HUES48 (cell line): ENCODE data around the gene ZNF462.
A peak's percentile ranks its signal among the peaks of the same experiment; 100 is the strongest.

Source experiments
- H3K27ac ChIP-seq: one replicate; pipeline ENCODE4 v1.7.0; 2013; ENCODE audit warnings: low read depth, low read length, inconsistent platforms
- H3K27me3 ChIP-seq: 2 replicates; pipeline ENCODE4 v1.6.1; 2013; ENCODE audit warnings: mild to moderate bottlenecking, low read length; ENCODE audit not compliant: control insufficient read depth, insufficient read depth
- H3K36me3 ChIP-seq: 2 replicates; pipeline ENCODE4 v1.6.1; 2013; ENCODE audit warnings: low read length; ENCODE audit not compliant: control insufficient read depth, insufficient read depth
- H3K4me1 ChIP-seq: 2 replicates; pipeline ENCODE4 v1.6.1; 2013; ENCODE audit warnings: mild to moderate bottlenecking, low read length; ENCODE audit not compliant: control insufficient read depth, insufficient read depth
- H3K4me3 ChIP-seq: 2 replicates; pipeline ENCODE4 v1.5.1; 2013; ENCODE audit warnings: mild to moderate bottlenecking, low read depth, low read length
- H3K9ac ChIP-seq: 2 replicates; pipeline ENCODE4 v1.6.1; 2013; ENCODE audit warnings: mild to moderate bottlenecking, low read depth, low read length, moderate library complexity
- H3K9me3 ChIP-seq: 2 replicates; pipeline ENCODE4 v1.6.1; 2013; ENCODE audit warnings: low read length; ENCODE audit not compliant: control insufficient read depth, insufficient read depth

The ZNF462 gene

DNA sequence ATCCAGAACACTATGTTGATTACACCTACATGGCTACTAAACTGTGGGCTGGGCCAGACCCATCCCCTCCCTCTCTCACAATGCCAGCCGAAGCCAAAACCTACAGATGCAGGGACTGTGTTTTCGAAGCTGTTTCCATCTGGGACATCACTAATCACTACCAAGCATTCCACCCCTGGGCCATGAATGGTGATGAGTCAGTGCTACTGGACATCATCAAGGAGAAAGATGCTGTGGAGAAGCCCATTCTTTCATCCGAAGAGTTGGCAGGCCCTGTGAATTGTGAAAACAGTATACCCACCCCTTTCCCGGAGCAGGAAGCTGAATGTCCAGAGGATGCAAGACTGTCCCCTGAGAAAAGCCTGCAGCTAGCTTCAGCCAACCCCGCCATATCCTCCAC lies 65.0 kb downstream of the ZNF462 start:
- Histone ChIP-seq H3K9me3 (no peaks in the 10 kb centered on the region), H3K27me3 (no peaks in the 10 kb centered on the region)

GRCh38 chr9:106928350-106928749 lies 65.4 kb downstream of the ZNF462 start:
- no peaks in the 10 kb centered on the region for H3K27me3 ChIP-seq
- peaks cover 99% of the 10 kb centered on the region for H3K36me3 ChIP-seq
- H3K4me1 ChIP-seq, result no peaks in the 10 kb centered on the region
- no peak overlapping the region for H3K4me3 ChIP-seq
- H3K9me3 ChIP-seq, result no peaks in the 10 kb centered on the region
- H3K27ac ChIP-seq, result no peak overlapping the region
- H3K9ac ChIP-seq, result no peak overlapping the region

More for the DNA sequence above, 65.0 kb downstream of the ZNF462 start:
- Histone ChIP-seq H3K36me3 (peaks cover 99% of the 10 kb centered on the region), H3K27ac (no peak overlapping the region), H3K9ac (no peak overlapping the region), H3K4me3 (no peak overlapping the region), H3K4me1 (no peaks in the 10 kb centered on the region)

GRCh38 chr9:106929471-106930177 lies 66.7 kb downstream of the ZNF462 start:
- Histone ChIP-seq H3K27me3 (no peaks in the 10 kb centered on the region), H3K9me3 (no peaks in the 10 kb centered on the region), H3K4me1 (peaks cover 12% of the 10 kb centered on the region), H3K9ac (no peak overlapping the region), H3K36me3 (peaks cover 94% of the 10 kb centered on the region), H3K4me3 (no peak overlapping the region), H3K27ac (no peak overlapping the region)

- Histone ChIP-seq H3K9me3 (no peaks in the 10 kb centered on the region), H3K4me3 (no peak overlapping the region), H3K9ac (no peak overlapping the region), H3K4me1 (peaks cover 20% of the 10 kb centered on the region), H3K27me3 (no peaks in the 10 kb centered on the region), H3K36me3 (peaks cover 91% of the 10 kb centered on the region), H3K27ac (no peak overlapping the region)
Observed at GRCh38 chr9:106930477-106930876, 67.5 kb downstream of the ZNF462 start.

DNA sequence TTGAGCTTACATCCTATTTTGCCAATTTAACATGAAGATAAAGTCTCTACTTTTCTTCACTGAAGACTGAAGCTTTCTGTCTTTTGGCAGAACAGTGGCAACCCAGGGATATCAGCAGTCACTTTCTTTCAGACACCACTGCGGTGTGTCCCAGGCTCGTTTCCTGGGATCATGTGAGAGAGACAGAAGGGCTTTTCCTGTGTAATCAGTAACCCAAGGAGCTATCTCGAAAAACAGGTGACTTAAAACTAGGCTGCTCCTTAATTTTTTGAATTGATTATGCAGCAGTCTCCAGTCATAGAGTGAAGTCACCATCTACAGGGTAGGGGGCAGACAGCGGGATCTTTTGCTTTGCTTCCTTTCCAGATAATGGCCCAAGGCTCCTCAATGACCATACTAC lies 68.5 kb downstream of the ZNF462 start:
- Histone ChIP-seq H3K27me3 (no peaks in the 10 kb centered on the region), H3K4me3 (no peak overlapping the region), H3K4me1 (peaks cover 20% of the 10 kb centered on the region), H3K27ac (no peak overlapping the region), H3K9me3 (no peaks in the 10 kb centered on the region), H3K36me3 (peaks cover 91% of the 10 kb centered on the region), H3K9ac (no peak overlapping the region)

DNA sequence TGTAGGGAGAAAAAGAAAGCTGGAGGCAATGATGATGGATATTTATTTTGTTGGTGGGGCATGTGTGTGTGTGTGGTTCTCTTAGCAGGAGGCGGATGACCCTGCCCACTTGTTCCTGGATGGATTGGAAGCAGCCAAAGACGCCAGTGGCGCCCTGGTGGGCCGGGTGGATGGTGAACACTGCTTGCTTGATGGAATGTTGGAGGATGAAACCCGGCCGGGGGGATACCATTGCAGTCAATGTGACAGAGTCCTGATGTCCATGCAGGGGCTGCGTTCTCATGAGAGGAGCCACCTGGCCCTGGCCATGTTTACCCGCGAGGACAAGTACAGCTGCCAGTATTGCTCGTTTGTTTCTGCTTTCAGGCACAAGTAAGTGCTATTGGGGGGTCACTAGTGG lies 69.2 kb downstream of the ZNF462 start:
- Histone ChIP-seq H3K4me1 (peaks cover 20% of the 10 kb centered on the region), H3K36me3 (peaks cover 93% of the 10 kb centered on the region), H3K27me3 (no peaks in the 10 kb centered on the region), H3K4me3 (no peak overlapping the region), H3K9me3 (no peaks in the 10 kb centered on the region), H3K9ac (no peak overlapping the region), H3K27ac (no peak overlapping the region)

- Histone ChIP-seq H3K4me3 (no peak overlapping the region), H3K36me3 (peaks cover 93% of the 10 kb centered on the region), H3K9me3 (no peaks in the 10 kb centered on the region), H3K9ac (no peak overlapping the region), H3K27ac (no peak overlapping the region), H3K4me1 (peaks cover 20% of the 10 kb centered on the region), H3K27me3 (no peaks in the 10 kb centered on the region)
Observed at GRCh38 chr9:106932675-106933074, 69.7 kb downstream of the ZNF462 start.

DNA sequence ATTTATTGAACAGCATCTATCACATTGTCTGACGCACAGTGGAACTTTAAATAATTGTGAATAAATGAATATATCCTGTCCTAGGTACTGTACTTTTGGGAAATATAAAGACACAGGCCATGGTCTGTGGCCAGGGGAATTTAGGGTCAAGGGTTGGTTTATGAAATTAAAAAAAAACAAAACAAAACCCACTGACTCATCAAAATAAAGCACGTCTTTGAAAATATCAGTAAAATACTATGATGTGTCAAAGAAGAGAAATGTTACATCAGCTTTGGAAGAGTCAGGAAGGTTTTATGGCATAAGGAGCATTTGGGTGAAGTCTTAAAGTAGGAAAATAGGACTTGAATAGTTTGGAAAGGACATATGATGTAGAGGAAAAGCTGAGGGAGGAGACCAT lies 70.5 kb downstream of the ZNF462 start:
- Histone ChIP-seq H3K9me3 (no peaks in the 10 kb centered on the region), H3K36me3 (peaks cover 93% of the 10 kb centered on the region), H3K4me1 (peaks cover 20% of the 10 kb centered on the region), H3K9ac (no peak overlapping the region), H3K4me3 (no peak overlapping the region), H3K27me3 (no peaks in the 10 kb centered on the region), H3K27ac (peak overlapping the region; percentile 27)

DNA sequence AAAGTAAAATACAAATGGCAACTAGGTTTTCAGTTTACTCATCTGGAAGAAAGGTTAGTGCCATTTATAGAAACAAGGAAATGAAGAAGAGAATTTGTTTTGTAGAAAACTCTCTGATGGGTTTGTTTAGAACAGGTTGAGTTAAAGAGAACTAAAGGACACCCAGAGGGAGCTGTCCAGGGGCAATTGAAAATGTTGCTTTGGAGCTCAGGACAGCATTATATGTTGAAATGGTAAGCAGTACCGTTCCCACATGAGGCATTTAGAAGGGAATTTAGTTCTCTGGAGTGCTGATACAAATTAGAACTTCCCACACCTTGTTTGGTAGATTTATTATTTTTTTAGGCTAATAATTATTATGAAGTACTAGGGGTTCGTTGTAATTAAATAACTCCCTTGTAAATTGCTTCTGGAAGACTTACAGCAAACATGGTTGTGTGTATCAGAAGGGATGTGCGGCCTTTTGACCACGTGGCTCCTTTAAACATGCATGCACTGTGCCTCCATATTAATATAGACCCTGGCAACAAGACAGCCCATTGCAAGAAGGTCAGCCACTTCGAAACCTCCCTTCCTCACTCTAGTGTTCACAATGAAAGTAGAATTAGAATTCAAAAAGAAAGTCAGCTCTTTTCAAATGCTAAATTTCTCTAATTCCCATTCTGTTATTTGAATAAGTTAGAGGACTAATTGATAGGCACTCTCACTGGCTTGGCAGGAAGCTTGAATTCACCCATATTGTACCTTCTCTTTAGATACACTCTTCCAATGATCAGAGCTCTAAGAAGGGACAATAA lies 71.7 kb downstream of the ZNF462 start:
- Histone ChIP-seq H3K9me3 (no peaks in the 10 kb centered on the region), H3K27ac (peak overlapping the region; percentile 34), H3K36me3 (peaks cover 93% of the 10 kb centered on the region), H3K4me1 (peaks cover 20% of the 10 kb centered on the region), H3K4me3 (peak overlapping the region; percentile 14; the same call in 1 of the 2 replicates), H3K27me3 (no peaks in the 10 kb centered on the region), H3K9ac (no peak overlapping the region)

GRCh38 chr9:106936680-106937079 lies 73.7 kb downstream of the ZNF462 start:
- Histone ChIP-seq H3K36me3 (peaks cover 93% of the 10 kb centered on the region), H3K27me3 (no peaks in the 10 kb centered on the region), H3K9ac (no peak overlapping the region), H3K4me1 (peaks cover 20% of the 10 kb centered on the region), H3K27ac (no peak overlapping the region), H3K4me3 (no peak overlapping the region), H3K9me3 (no peaks in the 10 kb centered on the region)

DNA sequence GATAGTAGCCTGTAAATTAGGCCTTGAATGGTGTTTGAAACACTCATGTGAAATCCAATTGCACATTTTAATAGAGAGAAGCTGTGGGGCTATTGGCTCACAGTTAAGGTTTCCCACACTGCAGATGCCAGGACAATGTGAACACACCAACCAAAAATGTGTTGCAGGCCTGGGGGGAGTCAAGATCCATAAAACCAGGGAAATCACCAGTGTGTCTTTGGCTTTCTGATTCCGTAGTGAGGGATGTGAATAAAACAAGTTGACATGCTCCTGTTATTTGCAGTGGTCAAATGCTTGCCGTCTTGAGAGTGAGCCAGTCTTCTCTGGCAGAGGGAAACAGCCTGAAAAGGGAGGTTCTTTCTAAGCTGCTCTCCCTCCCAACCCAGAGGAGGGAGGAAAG lies 79.0 kb downstream of the ZNF462 start:
- H3K27ac ChIP-seq, result no peak overlapping the region
- H3K9me3 ChIP-seq, result no peaks in the 10 kb centered on the region
- H3K4me1 ChIP-seq, result no peaks in the 10 kb centered on the region
- no peak overlapping the region for H3K4me3 ChIP-seq
- no peak overlapping the region for H3K9ac ChIP-seq
- no peaks in the 10 kb centered on the region for H3K27me3 ChIP-seq
- peaks cover 100% of the 10 kb centered on the region for H3K36me3 ChIP-seq
